Breast epithelium (tissue), 4 donors: ENCODE results near the gene TNF. TPM values are rescaled to one million over a fixed set of nuclear protein-coding genes. Genes with fewer than 3 reads are reported as not detected.

ENCODE experiments used
- DNase-seq, 2 donors: peaks; one replicate each; pipeline ENCODE4 v3.0.0-alpha.2; 2019; ENCODE audit warnings: low spot score in 2 of 2
- H3K27ac ChIP-seq, 2 donors: fragments of 200-600 bp; sonication (generic) in 1 of 2; one replicate each; pipeline ENCODE4 v1.5.1; 2016 to 2019; ENCODE audit warnings: mild to moderate bottlenecking in 1 of 2
- H3K27me3 ChIP-seq, 2 donors: fragments of 200-600 bp; sonication (generic) in 1 of 2; one replicate each; pipeline versions ENCODE4 v1.5.1 to v1.6.0; 2017 to 2019; ENCODE audit warnings: control low read depth in 1 of 2, mild to moderate bottlenecking in 1 of 2
- H3K36me3 ChIP-seq: fragments of 200-600 bp; one replicate; pipeline ENCODE4 v1.5.1; 2019
- H3K4me1 ChIP-seq, 2 donors: fragments of 200-600 bp; sonication (generic); one replicate each; pipeline ENCODE4 v1.5.1; 2016 to 2019; ENCODE audit warnings: control low read depth in 1 of 2
- H3K4me3 ChIP-seq, 3 donors: fragments of 200-600 bp; sonication (generic); 1 replicate in 2 of 3; 2 replicates in 1 of 3; pipeline ENCODE4 v1.5.1; 2016 to 2019; ENCODE audit warnings: mild to moderate bottlenecking in 3 of 3, moderate library complexity in 2 of 3
- H3K9me3 ChIP-seq, 2 donors: fragments of 200-600 bp; sonication (generic) in 1 of 2; one replicate each; pipeline ENCODE4 v1.5.1; 2016 to 2019; ENCODE audit warnings: control low read depth in 1 of 2
- CTCF ChIP-seq, 3 donors: fragments of 450-650 bp; IDR thresholded peaks; one replicate each; pipeline ENCODE4 v1.5.1; 2016 to 2017; ENCODE audit warnings: antibody characterized with exemption in 3 of 3, mild to moderate bottlenecking in 3 of 3, moderate library complexity in 3 of 3
- POLR2A ChIP-seq: fragments of 450-650 bp; IDR thresholded peaks from one replicate; pipeline ENCODE4 v1.6.1; 2016; ENCODE audit warnings: antibody characterized with exemption, mild to moderate bottlenecking, moderate library complexity
- POLR2AphosphoS5 ChIP-seq, 3 donors: sonication (generic); formaldehyde crosslinking; IDR thresholded peaks; one replicate each; pipeline ENCODE4 v1.6.1; 2017; ENCODE audit warnings: antibody characterized with exemption in 3 of 3
- intact Hi-C: fragments of 100-400 bp; cut with DNase I; formaldehyde crosslinking; loops from one replicate; pipeline ENCODE4 v1.15.1; 2023; ENCODE audit warnings: low total_unique reads
- total RNA-seq, 3 donors: library from RNA; depleted of rRNA; stranded (reverse); fragments of >200 nt; gene quantifications; one replicate each; pipeline ENCODE4 v1.1.0, GENCODE V29; 2016

The TNF gene
- total RNA-seq, 3 donors from 2014 or later, result 0.33 to 0.73 TPM; not detected in 1

GRCh38 chr6:31620586-31621319 is 45.4 kb downstream of the TNF start, which contains the start of gene PRRC2A:
TSS of gene PRRC2A (plus strand) at chr6:31620715. CDS start at chr6:31622790, 2,075 bp downstream.
- Histone ChIP-seq H3K4me3 (peak within 1 kb of the TSS; percentile 79 to 93 (median 89)), H3K9me3 (no peaks in the 10 kb centered on the region), H3K4me1 (peaks cover 8 to 10% of the 10 kb centered on the region in 2 donors), H3K27ac (peak within 1 kb of the TSS; percentile 99), H3K36me3 (peaks cover 12% of the 10 kb centered on the region), H3K27me3 (no peaks in the 10 kb centered on the region)
- intact Hi-C loops, result no loop called here
- TF ChIP-seq CTCF (IDR thresholded peaks at IDR 0.05) (no peak), POLR2A (peak; percentile 85), POLR2AphosphoS5 (IDR thresholded peaks at IDR 0.05) (peak in 2 of 3 donors; percentile 37 to 45)
- DNase-seq, result peak; percentile 76 to 96

GRCh38 chr6:31621320-31621939 is 46.1 kb downstream of the TNF start:
- Histone ChIP-seq H3K9me3 (no peaks in the 10 kb centered on the region), H3K27ac (peak overlapping the region; percentile 99), H3K4me3 (peak overlapping the region; percentile 79 to 93 (median 89)), H3K4me1 (peaks cover 8 to 10% of the 10 kb centered on the region in 2 donors), H3K27me3 (no peaks in the 10 kb centered on the region), H3K36me3 (peaks cover 12% of the 10 kb centered on the region)
- intact Hi-C loops, result no loop called here
- TF ChIP-seq POLR2A (no peak), POLR2AphosphoS5 (IDR thresholded peaks at IDR 0.05) (no peak), CTCF (IDR thresholded peaks at IDR 0.05) (no peak)
- DNase-seq, result no peak

GRCh38 chr6:31621991-31622390 is 46.6 kb downstream of the TNF start:
- no peak for DNase-seq
- no peaks in the 10 kb centered on the region for H3K9me3 ChIP-seq
- H3K4me1 ChIP-seq, result peaks cover 8 to 10% of the 10 kb centered on the region in 2 donors
- H3K4me3 ChIP-seq, result peak overlapping the region; percentile 79 to 93 (median 89)
- TF ChIP-seq CTCF (IDR thresholded peaks at IDR 0.05), result no peak
- TF ChIP-seq POLR2A, result no peak
- no peak for TF ChIP-seq POLR2AphosphoS5 (IDR thresholded peaks at IDR 0.05)
- intact Hi-C loops, result no loop called here
- H3K27ac ChIP-seq, result peak overlapping the region; percentile 99
- H3K36me3 ChIP-seq, result peaks cover 16% of the 10 kb centered on the region
- no peaks in the 10 kb centered on the region for H3K27me3 ChIP-seq

DNA sequence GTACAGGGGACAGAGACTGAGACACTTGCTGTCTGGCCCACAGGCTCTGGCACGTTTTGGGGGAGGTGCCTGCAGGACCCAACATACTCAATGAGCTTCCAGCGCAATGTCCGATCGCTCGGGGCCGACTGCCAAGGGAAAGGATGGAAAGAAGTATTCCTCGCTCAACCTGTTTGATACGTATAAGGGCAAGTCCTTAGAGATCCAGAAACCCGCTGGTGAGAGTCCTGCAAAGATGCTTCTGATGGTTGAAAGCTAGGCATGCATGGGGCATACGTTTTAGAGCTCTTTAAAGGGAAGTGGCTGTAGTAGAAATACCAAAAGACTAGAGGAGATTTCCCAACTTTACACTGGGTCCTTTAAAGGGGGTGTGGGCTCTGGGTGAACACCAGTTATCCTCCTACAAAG is 47.3 kb downstream of the TNF start:
- H3K9me3 ChIP-seq, result no peaks in the 10 kb centered on the region
- peaks cover 8 to 10% of the 10 kb centered on the region in 2 donors for H3K4me1 ChIP-seq
- peak; percentile 74 to 76 for DNase-seq
- H3K36me3 ChIP-seq, result peaks cover 22% of the 10 kb centered on the region
- intact Hi-C loops, result no loop called here
- peak overlapping the region in 2 of 3 donors; percentile 79 to 93 for H3K4me3 ChIP-seq
- H3K27ac ChIP-seq, result peak overlapping the region; percentile 99
- H3K27me3 ChIP-seq, result no peaks in the 10 kb centered on the region
- TF ChIP-seq POLR2A (no peak), POLR2AphosphoS5 (IDR thresholded peaks at IDR 0.05) (peak in 1 of 3 donors; percentile 23)

- H3K9me3 ChIP-seq, result no peaks in the 10 kb centered on the region
- TF ChIP-seq POLR2AphosphoS5 (IDR thresholded peaks at IDR 0.05), result no peak
- TF ChIP-seq POLR2A, result no peak
- no peak for TF ChIP-seq CTCF (IDR thresholded peaks at IDR 0.05)
- no peak overlapping the region for H3K4me3 ChIP-seq
- H3K27me3 ChIP-seq, result no peaks in the 10 kb centered on the region
- DNase-seq, result no peak
- peaks cover 30% of the 10 kb centered on the region for H3K36me3 ChIP-seq
- H3K4me1 ChIP-seq, result peaks cover 8 to 10% of the 10 kb centered on the region in 2 donors
- intact Hi-C loops, result no loop called here
- H3K27ac ChIP-seq, result no peak overlapping the region
Observed at GRCh38 chr6:31624070-31624469, 48.7 kb downstream of the TNF start.
